Coronary artery (tissue), 2 donors: ENCODE results near the gene COL6A6.

Experiments
- DNase-seq: peaks from one replicate; pipeline ENCODE4 v3.0.0-alpha.2; 2017; ENCODE audit warnings: low spot score
- H3K27ac ChIP-seq, 2 donors: fragments of 200-600 bp; sonication (generic); one replicate each; pipeline ENCODE4 v1.5.1; 2016 to 2019
- H3K4me3 ChIP-seq: fragments of 200-600 bp; sonication (generic); 2 replicates; pipeline ENCODE4 v1.5.1; 2016; ENCODE audit warnings: mild to moderate bottlenecking, moderate library complexity
- CTCF ChIP-seq: fragments of 200-600 bp; sonication (generic); IDR thresholded peaks from one replicate; pipeline ENCODE4 v1.5.1; 2019; ENCODE audit warnings: antibody characterized with exemption

Gene COL6A6

DNA sequence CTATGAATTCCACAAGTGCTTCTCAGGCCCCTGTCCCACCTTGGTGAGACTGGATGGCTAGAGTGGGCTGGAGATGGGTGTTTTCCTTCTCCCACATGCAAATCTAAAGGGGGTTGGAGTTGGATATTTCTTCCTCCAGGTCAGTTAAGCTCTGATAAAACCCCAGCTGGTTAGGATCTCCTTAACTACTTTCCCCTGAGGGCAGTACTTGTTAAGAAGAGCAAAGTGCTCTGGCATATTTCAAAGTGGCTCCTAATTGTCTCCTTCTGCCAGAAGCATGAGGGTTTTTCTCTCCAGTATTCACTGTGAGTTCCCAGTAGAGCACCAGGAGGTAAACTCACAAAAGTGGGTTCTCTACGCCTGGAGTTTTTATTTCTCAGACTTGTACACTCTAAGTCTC is 31.4 kb downstream of the COL6A6 start:
- DNase-seq = no peak
- no peak overlapping the region for H3K4me3 ChIP-seq
- H3K27ac ChIP-seq = no peak overlapping the region
- TF ChIP-seq CTCF = no peak

GRCh38 chr3:130557336-130558035 is 40.5 kb downstream of the COL6A6 start:
- TF ChIP-seq CTCF = no peak
- H3K4me3 ChIP-seq = no peak overlapping the region
- no peak overlapping the region for H3K27ac ChIP-seq
- no peak for DNase-seq

DNA sequence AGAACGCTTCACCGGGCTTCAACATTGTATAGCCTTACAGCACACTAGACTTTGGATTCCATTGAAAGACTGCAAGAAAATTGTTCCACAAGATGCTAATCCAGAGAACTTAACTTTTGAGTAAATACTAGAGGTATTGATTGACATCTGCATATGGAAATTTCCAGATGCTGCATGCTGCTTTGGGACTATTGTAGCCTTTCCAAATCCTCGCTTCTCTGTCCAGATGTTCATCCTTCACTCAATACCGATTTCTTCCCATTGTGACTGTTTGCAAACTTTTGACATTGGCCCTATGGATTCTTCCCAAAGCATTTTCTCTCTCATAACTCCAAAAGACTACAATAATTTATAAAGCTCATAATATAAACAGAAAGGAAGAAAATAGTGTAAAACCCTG is 41.4 kb downstream of the COL6A6 start:
- DNase-seq = no peak

GRCh38 chr3:130565224-130565623 is 48.2 kb downstream of the COL6A6 start:
- Histone ChIP-seq H3K4me3 (no peak overlapping the region), H3K27ac (no peak overlapping the region)
- TF ChIP-seq CTCF = no peak
- DNase-seq = no peak

More for the DNA sequence above, 41.4 kb downstream of the COL6A6 start:
- no peak overlapping the region for H3K4me3 ChIP-seq
- no peak overlapping the region for H3K27ac ChIP-seq
- no peak for TF ChIP-seq CTCF
